Embryonic facial prominence (tissue), 1 donor: ENCODE data around the gene CACNG3.
"Not testable (repeated sequence)": the region's sequence is repeated elsewhere in the genome, so short reads cannot be mapped to it uniquely, and the experiment has no call there.

ENCODE experiments used
- DNase-seq: peaks from one replicate; pipeline ENCODE4 v3.0.0-alpha.2; 2016; ENCODE audit errors: extremely low spot score

Gene CACNG3

DNA sequence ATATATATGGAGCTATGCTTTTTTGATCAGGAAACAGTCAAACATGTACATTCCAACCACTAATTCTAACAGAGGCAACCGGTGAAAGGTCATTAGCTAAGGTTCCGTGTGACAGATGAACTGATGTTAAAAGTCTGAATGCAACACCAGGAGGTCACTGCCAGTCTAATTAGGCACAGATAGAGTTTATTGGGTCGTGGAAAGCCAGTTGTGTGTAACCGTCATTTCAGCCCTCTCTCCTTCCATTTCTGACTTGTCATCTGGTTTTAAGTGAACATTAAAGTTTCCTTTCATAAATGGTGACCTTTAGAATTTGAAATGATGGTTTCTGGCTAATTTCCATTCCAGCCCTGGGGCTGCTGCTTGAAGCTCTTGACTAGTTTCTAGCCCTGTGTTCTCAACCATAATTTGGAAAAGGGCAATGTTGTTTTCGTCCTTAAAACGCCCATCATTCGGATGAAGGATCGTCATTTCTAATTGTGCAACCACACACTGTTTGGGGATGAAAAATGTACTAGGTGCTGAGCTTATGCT, 23.9 kb downstream of the CACNG3 start:
- DNase-seq, result no peak

DNA sequence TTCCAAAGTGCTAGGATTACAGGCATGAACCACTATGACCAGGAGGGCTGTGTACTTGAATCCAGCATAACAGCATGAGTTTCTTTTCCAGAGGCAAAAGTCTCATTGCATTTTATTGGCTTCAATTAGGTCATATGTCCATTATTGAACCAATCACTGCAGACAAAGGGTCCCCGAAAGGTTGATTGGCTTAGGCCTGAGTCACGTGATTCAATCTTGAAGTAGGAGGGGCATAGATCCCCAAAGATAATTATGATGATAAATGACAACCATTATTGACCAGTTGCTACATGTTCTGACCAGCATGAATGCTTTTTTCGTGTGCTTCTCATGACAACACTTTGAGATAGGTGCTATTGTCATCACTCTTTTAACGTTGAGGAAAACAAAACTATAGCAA, 25.3 kb downstream of the CACNG3 start:
- no peak for DNase-seq

DNA sequence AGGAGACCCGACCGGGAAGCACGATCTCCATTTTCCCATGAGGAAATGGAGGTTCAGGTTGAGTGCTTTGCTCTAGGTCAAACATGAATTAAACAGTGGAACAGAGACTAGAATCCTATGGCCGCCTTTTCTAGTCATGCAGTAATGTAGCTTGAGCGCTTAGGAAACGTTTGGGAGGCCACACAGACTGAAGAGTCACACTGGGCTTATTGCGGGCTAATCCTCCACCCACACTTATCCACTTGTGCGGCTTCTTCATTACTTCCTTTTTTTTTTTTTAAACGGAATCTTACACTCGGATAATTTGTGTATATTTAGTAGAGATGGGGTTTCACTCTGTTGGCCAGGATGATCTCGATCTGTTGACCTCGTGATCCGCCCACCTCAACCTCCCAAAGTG, 26.0 kb downstream of the CACNG3 start:
- DNase-seq, result no peak

DNA sequence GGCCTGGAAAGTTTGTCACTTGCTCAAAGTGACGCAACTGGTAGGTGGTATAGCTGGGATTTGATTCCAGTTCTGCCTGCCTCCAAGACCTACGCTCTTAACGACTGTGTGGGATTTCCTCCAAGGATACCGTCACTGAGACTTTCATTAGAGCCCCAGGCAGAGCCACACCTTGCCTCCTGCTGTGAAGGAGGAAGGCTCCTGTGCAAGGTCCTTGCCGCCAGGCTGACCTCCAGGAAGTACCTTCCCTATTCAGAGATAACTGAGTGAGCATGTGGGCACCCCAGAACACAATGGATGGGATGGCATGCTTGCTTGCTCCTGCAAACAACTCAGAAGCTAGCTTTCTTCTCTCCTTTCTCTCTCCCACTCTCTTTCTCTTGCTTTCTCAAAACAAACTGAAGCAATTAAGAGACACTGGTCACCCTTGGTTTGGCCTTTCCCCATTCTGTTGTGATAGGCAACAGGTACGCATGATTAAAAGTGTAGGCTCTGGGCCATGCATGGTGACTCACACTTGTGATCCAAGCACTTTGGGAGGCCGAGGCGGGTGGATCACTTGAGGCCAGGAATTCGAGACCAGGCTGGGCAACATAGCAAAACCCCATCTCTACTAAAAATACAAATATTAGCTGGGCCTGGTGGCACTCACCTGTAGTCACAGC, 30.7 kb downstream of the CACNG3 start:
- no peak for DNase-seq

DNA sequence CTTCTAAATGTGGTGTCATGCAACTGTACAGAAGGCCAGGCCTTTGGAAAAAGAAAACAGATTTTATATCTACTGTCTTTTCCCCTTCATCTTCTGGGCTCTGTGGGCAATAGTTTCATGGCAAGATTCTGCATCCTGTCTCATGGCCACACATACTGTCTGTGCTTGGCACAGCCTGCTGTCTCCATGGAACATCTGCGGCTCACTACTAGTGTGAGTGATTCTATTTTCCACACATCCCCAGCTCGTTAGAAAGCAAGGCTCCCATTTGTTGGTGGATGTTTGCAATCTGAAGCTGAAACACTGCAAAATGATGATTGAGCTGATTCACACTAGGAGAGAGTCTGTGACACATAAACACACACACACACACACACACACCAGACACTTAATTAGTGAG, 32.4 kb downstream of the CACNG3 start:
- no peak for DNase-seq

GRCh38 chr16:24289166-24289700, 33.1 kb downstream of the CACNG3 start:
- DNase-seq, result no peak

DNA sequence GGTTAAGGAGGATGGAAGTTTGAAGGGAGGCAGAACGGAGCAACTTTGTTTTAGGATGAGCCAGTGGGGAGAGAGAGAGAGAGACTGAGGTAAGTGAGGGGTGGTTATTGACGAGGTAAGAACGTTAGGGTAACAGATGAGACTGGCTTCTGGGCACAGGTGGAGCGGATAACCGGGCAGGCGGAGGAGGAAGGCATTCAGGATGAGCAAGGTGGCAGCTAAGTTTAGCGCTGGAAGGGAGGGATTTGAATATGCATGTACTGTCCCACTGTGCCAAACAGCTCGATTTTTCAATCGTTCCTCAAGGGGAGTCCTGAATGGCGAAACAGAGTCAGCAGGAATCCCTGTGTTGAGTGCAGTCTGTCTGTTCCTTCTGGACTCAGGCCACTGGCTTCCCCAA, 35.8 kb downstream of the CACNG3 start:
- no peak for DNase-seq

- DNase-seq, result no peak
Measured at GRCh38 chr16:24294131-24294530, 38.0 kb downstream of the CACNG3 start.

- DNase-seq, result no peak
Measured at GRCh38 chr16:24297375-24297774, 41.2 kb downstream of the CACNG3 start.

DNA sequence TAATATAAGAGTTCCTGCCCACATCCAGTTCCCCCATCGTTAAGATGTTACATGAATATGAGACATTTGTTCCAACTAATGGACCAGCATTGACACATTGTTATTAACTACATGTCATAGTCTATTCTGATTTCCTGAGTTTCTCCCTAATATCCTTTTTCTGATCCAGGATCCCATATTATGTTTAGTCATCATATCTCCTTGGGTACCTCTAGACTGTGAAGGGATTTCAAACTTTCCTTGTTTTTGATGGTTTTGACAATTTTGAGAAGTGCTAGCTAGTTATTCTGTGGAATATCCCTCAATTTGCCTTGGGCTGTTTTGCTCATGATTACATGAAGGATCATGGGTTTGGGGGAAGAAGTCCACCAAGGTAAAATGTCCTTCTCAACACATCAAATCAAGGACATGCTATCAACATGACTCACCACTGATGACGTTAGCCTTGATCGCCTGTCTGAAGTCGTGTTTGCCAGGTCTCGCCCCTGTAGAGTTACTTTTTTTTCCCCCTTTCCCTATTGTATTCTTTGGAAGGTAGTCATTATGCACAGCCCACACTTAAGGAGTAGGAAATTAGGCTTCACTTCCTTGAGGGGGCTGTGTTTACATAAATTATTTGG, 42.5 kb downstream of the CACNG3 start:
- no peak for DNase-seq

- not testable (repeated sequence) for DNase-seq
Measured at GRCh38 chr16:24300750-24301149, 44.6 kb downstream of the CACNG3 start.

GRCh38 chr16:24302636-24303035, 46.5 kb downstream of the CACNG3 start:
- DNase-seq, result no peak

GRCh38 chr16:24308200-24308599, 52.1 kb downstream of the CACNG3 start:
- no peak for DNase-seq

DNA sequence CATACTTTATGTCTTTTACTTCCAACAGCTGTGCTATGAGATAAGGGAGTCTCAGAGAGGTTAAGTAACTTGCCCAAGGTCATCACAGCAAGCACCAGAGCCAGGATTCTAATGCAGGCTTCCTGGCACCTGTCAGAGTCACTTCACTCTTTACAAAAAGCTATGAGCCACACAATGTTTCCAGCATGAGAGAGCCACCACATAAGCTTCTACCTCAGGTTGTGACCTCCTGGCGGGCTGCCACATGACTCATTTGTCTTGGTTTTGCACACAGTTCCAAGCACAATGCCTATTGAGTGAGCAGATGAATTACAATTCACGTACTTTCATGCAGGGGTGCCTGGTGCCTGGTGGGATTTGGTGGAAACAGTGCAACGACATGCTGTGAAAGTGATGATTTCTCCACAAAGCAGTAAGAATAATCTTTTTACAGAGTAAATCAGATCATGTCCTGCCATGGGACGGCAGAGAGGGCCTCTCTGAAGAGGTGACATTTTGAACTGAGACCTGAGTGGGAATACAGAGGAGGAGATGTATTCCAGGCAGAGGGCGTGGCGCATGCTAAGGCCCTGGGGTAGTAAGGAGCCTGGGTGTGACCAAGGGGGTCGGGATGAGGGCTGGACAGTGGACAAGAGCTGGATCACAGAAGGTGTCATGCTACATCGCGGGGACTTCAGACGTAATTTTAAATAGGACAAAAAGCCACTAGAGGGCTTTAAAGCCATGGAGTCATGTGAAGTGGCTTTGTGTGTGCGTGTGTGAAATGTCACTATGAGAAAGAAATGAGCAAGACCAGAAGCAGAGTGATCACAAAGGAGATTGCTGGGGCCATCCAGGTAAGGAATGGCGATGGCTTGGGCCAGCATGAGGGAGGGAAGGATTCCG, 53.4 kb downstream of the CACNG3 start:
- DNase-seq, result no peak

DNA sequence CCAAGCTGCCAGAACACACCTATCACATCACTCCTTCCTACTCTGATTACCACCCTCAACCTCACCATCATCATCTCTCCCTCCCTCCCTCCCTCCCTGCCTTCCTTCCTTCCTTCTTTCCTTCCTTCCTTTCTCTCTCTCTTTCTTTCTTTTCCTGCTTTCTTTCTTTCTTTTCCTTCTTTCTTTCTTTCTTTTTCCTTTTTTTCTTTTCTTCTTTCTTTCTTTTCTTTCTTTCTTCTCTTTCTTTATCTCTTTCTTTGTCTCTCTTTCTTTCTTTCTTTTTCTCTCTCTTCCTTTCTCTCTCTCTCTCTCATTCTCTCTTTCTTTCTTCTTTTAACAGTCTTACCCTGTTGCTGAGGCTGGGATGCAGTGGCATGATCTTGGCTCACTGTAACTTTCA, 59.2 kb downstream of the CACNG3 start:
- no peak for DNase-seq

- DNase-seq, result no peak
Measured at GRCh38 chr16:24318680-24319079, 62.5 kb downstream of the CACNG3 start.

- DNase-seq, result no peak
Measured at GRCh38 chr16:24319126-24319814, 63.1 kb downstream of the CACNG3 start.

DNA sequence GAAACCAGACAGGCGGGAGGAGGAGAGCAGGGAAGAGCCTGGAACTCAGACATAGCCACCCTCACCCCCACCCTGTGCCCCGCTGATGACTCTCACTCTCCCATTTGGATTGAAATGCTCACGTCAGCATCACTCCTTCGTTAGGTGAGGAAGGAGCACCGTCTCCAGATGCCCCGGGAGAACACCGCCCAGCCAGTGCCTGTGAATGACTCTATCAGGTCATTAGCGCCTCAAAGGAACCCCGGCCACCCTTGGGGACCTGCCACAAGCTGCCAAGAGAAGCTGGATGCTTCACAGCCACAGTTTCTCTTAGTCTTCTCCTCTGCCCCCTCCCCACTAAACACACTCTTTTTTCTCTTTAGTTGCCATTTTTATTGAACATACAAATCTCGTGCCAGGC, 66.0 kb downstream of the CACNG3 start:
- no peak for DNase-seq

GRCh38 chr16:24324421-24324820, 68.3 kb downstream of the CACNG3 start:
- DNase-seq, result no peak

DNA sequence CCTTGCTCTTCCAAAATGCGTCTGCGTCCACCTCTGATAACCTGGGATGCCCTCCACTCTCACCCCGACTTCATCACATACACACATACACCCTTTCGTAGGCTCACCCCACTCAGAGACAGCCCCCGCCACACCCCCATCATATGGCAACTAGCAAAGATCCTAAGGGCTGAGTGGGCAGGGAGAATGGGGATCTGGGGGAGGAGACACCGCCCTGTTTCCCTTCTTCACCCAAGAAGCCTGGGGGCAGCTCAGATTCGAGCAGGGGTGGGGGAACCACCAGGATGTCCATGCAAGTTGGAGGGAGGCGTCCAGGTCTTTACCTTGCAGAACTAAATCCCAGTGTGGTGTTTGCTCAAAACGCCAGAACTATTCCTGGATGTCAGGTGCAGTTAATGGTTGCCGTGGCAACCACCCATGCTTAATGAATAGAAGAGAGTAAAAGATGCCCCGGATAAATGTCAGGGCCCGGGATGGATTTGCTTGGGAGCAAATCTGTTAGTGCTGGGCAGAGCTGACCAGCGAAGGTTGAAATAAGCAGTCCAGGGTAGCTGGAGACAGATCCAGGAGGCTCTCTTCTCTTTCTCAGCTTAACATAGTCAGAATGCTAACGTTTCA, 72.8 kb downstream of the CACNG3 start:
- no peak for DNase-seq

DNA sequence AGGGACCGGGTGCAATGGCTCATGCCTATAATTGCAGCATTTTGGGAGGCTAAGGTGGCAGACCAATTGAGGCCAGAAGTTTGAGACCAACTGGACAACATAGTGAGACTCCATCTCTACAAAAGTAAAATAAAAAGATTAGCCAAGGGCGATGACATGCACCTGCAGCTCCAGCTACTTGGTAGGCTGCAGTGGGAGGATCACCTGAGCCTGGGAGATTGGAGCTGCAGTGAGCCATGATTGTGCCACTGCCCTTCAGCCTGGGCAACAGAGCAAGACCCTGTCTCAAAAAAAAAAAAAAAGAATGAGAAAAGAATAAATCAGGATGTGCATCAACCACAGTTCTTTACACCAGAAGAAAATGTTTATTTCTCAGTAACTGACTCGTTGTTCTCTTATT, 76.0 kb downstream of the CACNG3 start:
- DNase-seq, result no peak
